ENCODE data around the gene BCS1L. TPM values are rescaled to one million over a fixed set of nuclear protein-coding genes. Genes with fewer than 3 reads are reported as not detected.

The BCS1L gene, protein sequence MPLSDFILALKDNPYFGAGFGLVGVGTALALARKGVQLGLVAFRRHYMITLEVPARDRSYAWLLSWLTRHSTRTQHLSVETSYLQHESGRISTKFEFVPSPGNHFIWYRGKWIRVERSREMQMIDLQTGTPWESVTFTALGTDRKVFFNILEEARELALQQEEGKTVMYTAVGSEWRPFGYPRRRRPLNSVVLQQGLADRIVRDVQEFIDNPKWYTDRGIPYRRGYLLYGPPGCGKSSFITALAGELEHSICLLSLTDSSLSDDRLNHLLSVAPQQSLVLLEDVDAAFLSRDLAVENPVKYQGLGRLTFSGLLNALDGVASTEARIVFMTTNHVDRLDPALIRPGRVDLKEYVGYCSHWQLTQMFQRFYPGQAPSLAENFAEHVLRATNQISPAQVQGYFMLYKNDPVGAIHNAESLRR
- polyA plus RNA-seq: 39.5 TPM
- long read RNA-seq, donor 1, partial matches to known transcripts: 0 of 2 reads
- long read RNA-seq, donor 1, other reads (novel, unspliced or antisense): 0 of 2 reads
- long read RNA-seq, donor 2, partial matches to known transcripts: 0 of 4 reads
- long read RNA-seq, donor 2, other reads (novel, unspliced or antisense): 0 of 4 reads
- long read RNA-seq, donor 3: 0 reads
- long read RNA-seq, donor 4, partial matches to known transcripts: 0 of 1 reads
- long read RNA-seq, donor 4, other reads (novel, unspliced or antisense): 0 of 1 reads
- long read RNA-seq, donor 5, partial matches to known transcripts: 0 of 2 reads
- long read RNA-seq, donor 5, other reads (novel, unspliced or antisense): 0 of 2 reads
- long read RNA-seq, donor 6, partial matches to known transcripts: 0 of 3 reads
- long read RNA-seq, donor 6, other reads (novel, unspliced or antisense): 0 of 3 reads
- long read RNA-seq, donor 7, partial matches to known transcripts: 0 of 1 reads
- long read RNA-seq, donor 7, other reads (novel, unspliced or antisense): 0 of 1 reads
- long read RNA-seq, donor 8, partial matches to known transcripts: 13 of 18 reads
- long read RNA-seq, donor 8, other reads (novel, unspliced or antisense): 0 of 18 reads
- long read RNA-seq, donor 9, partial matches to known transcripts: 8 of 12 reads
- long read RNA-seq, donor 9, other reads (novel, unspliced or antisense): 0 of 12 reads
- long read RNA-seq, donor 10, transcript BCS1L-201 (8 exons, 1,454 nt): major isoform, 5 of 7 reads
- long read RNA-seq, donor 10, partial matches to known transcripts: 0 of 7 reads
- long read RNA-seq, donor 10, other reads (novel, unspliced or antisense): 0 of 7 reads
- long read RNA-seq, donor 11: 0 reads

DNA sequence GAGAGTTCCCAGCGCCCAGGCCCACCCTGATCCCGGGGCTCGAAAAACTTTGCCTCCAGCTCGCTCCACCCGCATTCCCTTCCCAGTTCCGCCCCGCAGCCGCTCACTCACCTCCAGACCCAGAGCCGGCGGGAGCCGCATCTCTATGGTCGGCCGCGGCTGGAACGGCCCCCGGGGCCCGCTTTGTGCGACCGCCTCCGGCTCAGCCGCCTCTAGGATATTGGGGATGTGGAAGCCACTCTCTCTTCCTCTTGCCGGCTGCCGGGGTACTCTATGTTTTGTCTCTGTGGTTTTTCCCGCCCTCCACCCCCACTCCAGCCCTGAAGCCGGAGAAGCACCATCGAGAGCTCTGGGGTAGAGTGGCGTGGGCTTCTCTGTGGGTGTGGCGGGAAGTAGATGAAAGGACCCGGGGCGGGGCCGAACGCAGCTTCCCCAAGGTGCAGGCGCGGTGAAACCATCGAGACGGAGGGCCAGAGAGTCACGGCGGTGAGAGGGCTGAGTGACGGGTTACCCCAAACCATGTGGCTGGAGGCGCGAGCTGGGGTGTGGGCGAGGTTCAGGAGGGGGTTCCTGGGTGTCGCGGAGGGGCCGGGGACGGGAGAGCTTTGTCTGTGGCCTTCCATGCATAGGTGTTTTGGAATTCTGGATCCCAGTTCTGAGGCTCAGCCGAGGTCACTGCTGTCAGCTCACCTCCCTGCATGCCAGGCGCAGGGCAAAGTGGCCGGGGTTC is at the start of gene BCS1L, which contains the start of gene ZNF142:
Gene BCS1L, plus strand, starts transcription at position 426 of the 730 bp plus-strand sequence. CDS start 1,305 bp downstream, outside the sequence.
Gene ZNF142, minus strand, starts transcription at position 366 of the 730 bp plus-strand sequence. CDS start 3,194 bp downstream, outside the sequence.
- peak; percentile 83 to 95 for DNase-seq
- no peaks in the 10 kb centered on the region for H3K9me3 ChIP-seq (ENCODE audit: control insufficient read depth, low read depth, low read length)
- H3K27ac ChIP-seq (ENCODE audit: low read length): peak within 1 kb of the TSS; percentile 68
- peak within 1 kb of the TSS; percentile 85 for H3K4me3 ChIP-seq (ENCODE audit: low read length)
- no CpG with 5 or more reads among the region's 49 CpGs for WGBS (ENCODE audit: insufficient coverage, low lambda C conversion rate)
- peaks cover 48% of the 10 kb centered on the region for H3K36me3 ChIP-seq (ENCODE audit: control insufficient read depth, insufficient read depth, low read length)
- no peaks in the 10 kb centered on the region for H3K27me3 ChIP-seq (ENCODE audit: control insufficient read depth, insufficient read depth, low read length)
- H3K4me1 ChIP-seq (ENCODE audit: control insufficient read depth, insufficient read depth, low read length): no peaks in the 10 kb centered on the region

GRCh38 chr2:218615868-218616315 is 43.6 kb upstream of the BCS1L start:
- no peaks in the 10 kb centered on the region for H3K4me1 ChIP-seq (ENCODE audit: control insufficient read depth, insufficient read depth, low read length)
- peaks cover 2% of the 10 kb centered on the region for H3K27me3 ChIP-seq (ENCODE audit: control insufficient read depth, insufficient read depth, low read length)
- DNase-seq: peak; percentile 29 to 52
- no peaks in the 10 kb centered on the region for H3K36me3 ChIP-seq (ENCODE audit: control insufficient read depth, insufficient read depth, low read length)
- H3K27ac ChIP-seq (ENCODE audit: low read length): no peak overlapping the region
- WGBS (ENCODE audit: insufficient coverage, low lambda C conversion rate): 28% methylated on average over 2 of the region's 6 CpGs
- no peaks in the 10 kb centered on the region for H3K9me3 ChIP-seq (ENCODE audit: control insufficient read depth, low read depth, low read length)
- H3K4me3 ChIP-seq (ENCODE audit: low read length): no peak overlapping the region

DNA sequence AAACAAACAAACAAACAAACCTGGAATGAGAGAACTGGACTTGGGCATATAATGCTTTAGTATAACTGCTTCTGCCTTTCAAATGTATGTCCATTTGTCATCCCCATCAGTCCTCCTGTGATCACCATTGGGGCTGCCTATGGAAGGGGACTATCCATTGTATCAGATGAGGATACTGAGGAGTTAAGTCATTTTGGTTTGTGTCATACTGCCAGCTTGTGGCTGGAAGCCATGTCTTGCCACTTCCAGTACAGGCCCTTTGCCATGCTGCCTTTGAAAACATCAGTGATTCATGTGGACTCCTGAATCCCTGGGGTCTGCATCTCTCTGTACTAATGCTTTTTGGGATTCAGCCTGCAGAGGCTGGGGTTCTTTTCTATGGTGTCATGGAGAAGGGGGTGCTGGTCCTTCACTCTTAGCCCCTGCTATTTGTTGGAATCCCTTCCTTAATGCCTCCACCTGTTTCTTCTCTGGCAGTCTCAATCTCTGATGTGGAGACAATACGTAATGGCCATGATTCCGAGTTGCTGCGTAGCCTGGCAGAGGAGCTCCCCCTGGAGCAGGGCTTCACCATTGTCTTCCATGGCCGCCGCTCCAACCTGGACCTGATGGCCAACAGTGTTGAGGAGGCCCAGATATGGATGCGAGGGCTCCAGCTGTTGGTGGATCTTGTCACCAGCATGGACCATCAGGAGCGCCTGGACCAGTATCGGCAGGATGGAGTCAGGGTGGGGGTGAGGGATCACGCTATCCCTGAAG is 41.2 kb upstream of the BCS1L start:
- H3K4me3 ChIP-seq (ENCODE audit: low read length): no peak overlapping the region
- no peaks in the 10 kb centered on the region for H3K36me3 ChIP-seq (ENCODE audit: control insufficient read depth, insufficient read depth, low read length)
- no peak for DNase-seq
- no peaks in the 10 kb centered on the region for H3K4me1 ChIP-seq (ENCODE audit: control insufficient read depth, insufficient read depth, low read length)
- no peaks in the 10 kb centered on the region for H3K9me3 ChIP-seq (ENCODE audit: control insufficient read depth, low read depth, low read length)
- H3K27ac ChIP-seq (ENCODE audit: low read length): no peak overlapping the region
- no peaks in the 10 kb centered on the region for H3K27me3 ChIP-seq (ENCODE audit: control insufficient read depth, insufficient read depth, low read length)
- WGBS (ENCODE audit: insufficient coverage, low lambda C conversion rate): no CpG with 5 or more reads among the region's 9 CpGs

DNA sequence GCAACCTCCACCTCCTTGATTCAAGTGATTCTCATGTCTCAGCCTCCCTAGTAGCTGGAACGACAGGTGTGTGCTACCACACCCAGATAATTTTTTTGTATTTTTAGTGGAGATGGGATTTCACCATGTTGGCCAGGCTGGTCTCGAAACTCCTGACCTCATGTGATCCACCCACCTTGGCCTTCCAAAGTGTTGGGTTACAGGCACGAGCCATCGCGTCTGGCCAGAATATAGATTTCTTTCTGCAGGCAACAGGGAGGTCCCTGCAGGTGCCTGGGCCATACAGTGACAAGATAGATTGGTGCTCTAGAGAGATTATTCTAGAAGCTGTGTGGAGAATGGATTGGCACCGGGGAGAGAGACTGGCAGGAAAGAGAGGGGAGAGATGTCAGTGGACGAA is 38.5 kb upstream of the BCS1L start:
- Histone ChIP-seq H3K4me1 (ENCODE audit: control insufficient read depth, insufficient read depth, low read length) (no peaks in the 10 kb centered on the region), H3K27ac (ENCODE audit: low read length) (no peak overlapping the region), H3K36me3 (ENCODE audit: control insufficient read depth, insufficient read depth, low read length) (no peaks in the 10 kb centered on the region), H3K4me3 (ENCODE audit: low read length) (no peak overlapping the region), H3K9me3 (ENCODE audit: control insufficient read depth, low read depth, low read length) (no peaks in the 10 kb centered on the region), H3K27me3 (ENCODE audit: control insufficient read depth, insufficient read depth, low read length) (no peaks in the 10 kb centered on the region)
- no CpG with 5 or more reads among the region's 7 CpGs for WGBS (ENCODE audit: insufficient coverage, low lambda C conversion rate)
- no peak for DNase-seq

DNA sequence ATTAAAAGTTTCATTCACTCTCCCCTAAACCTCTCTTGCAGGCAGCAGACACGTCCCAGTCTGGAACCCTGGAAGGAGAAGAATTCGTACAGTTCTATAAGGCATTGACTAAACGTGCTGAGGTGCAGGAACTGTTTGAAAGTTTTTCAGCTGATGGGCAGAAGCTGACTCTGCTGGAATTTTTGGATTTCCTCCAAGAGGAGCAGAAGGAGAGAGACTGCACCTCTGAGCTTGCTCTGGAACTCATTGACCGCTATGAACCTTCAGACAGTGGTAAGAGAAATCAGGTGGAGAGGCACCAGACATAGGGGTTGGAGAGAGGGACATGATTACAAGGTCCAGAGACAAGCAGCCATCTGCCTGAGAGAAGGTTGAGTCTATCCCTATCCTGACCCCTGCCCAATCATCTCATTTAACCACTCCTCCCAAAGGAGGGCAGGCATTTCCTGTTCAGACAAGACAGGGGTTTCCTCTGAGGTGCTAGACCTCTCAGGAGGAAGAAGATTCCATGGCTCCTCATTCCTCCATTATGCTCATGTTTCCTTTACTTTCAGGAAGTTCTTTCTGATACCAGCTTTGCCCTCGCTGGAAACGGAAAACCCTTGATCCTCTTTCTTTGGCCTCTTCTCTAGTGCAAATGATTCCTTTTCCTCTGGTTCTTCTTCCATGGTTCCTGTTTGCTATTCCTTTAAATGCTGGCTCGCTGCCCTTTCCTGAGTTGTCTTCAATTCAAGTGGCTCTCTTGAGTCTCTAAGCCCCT is 36.7 kb upstream of the BCS1L start:
- Histone ChIP-seq H3K27ac (ENCODE audit: low read length) (no peak overlapping the region), H3K9me3 (ENCODE audit: control insufficient read depth, low read depth, low read length) (no peaks in the 10 kb centered on the region), H3K4me3 (ENCODE audit: low read length) (no peak overlapping the region), H3K36me3 (ENCODE audit: control insufficient read depth, insufficient read depth, low read length) (no peaks in the 10 kb centered on the region), H3K27me3 (ENCODE audit: control insufficient read depth, insufficient read depth, low read length) (no peaks in the 10 kb centered on the region), H3K4me1 (ENCODE audit: control insufficient read depth, insufficient read depth, low read length) (no peaks in the 10 kb centered on the region)
- DNase-seq: no peak
- 89% methylated on average over 4 of the region's 7 CpGs for WGBS (ENCODE audit: insufficient coverage, low lambda C conversion rate)

- H3K27ac ChIP-seq (ENCODE audit: low read length): no peak overlapping the region
- no peaks in the 10 kb centered on the region for H3K4me1 ChIP-seq (ENCODE audit: control insufficient read depth, insufficient read depth, low read length)
- H3K36me3 ChIP-seq (ENCODE audit: control insufficient read depth, insufficient read depth, low read length): no peaks in the 10 kb centered on the region
- no peak for DNase-seq
- H3K9me3 ChIP-seq (ENCODE audit: control insufficient read depth, low read depth, low read length): no peaks in the 10 kb centered on the region
- H3K27me3 ChIP-seq (ENCODE audit: control insufficient read depth, insufficient read depth, low read length): no peaks in the 10 kb centered on the region
- 71% methylated on average over 3 of the region's 3 CpGs for WGBS (ENCODE audit: insufficient coverage, low lambda C conversion rate)
- no peak overlapping the region for H3K4me3 ChIP-seq (ENCODE audit: low read length)
These were observed 36.1 kb upstream of the BCS1L start for GRCh38 chr2:218623366-218623705.

GRCh38 chr2:218626369-218626768 is 33.1 kb upstream of the BCS1L start:
- DNase-seq: no peak
- Histone ChIP-seq H3K27ac (ENCODE audit: low read length) (no peak overlapping the region), H3K4me1 (ENCODE audit: control insufficient read depth, insufficient read depth, low read length) (no peaks in the 10 kb centered on the region), H3K4me3 (ENCODE audit: low read length) (no peak overlapping the region), H3K36me3 (ENCODE audit: control insufficient read depth, insufficient read depth, low read length) (no peaks in the 10 kb centered on the region), H3K9me3 (ENCODE audit: control insufficient read depth, low read depth, low read length) (no peaks in the 10 kb centered on the region), H3K27me3 (ENCODE audit: control insufficient read depth, insufficient read depth, low read length) (no peaks in the 10 kb centered on the region)
- WGBS (ENCODE audit: insufficient coverage, low lambda C conversion rate): no CpG with 5 or more reads among the region's 4 CpGs

GRCh38 chr2:218627939-218628338 is 31.5 kb upstream of the BCS1L start:
- no peaks in the 10 kb centered on the region for H3K27me3 ChIP-seq (ENCODE audit: control insufficient read depth, insufficient read depth, low read length)
- no peak overlapping the region for H3K4me3 ChIP-seq (ENCODE audit: low read length)
- WGBS (ENCODE audit: insufficient coverage, low lambda C conversion rate): no CpG with 5 or more reads among the region's 4 CpGs
- H3K9me3 ChIP-seq (ENCODE audit: control insufficient read depth, low read depth, low read length): no peaks in the 10 kb centered on the region
- H3K36me3 ChIP-seq (ENCODE audit: control insufficient read depth, insufficient read depth, low read length): peaks cover 2% of the 10 kb centered on the region
- no peak for DNase-seq
- no peak overlapping the region for H3K27ac ChIP-seq (ENCODE audit: low read length)
- no peaks in the 10 kb centered on the region for H3K4me1 ChIP-seq (ENCODE audit: control insufficient read depth, insufficient read depth, low read length)

DNA sequence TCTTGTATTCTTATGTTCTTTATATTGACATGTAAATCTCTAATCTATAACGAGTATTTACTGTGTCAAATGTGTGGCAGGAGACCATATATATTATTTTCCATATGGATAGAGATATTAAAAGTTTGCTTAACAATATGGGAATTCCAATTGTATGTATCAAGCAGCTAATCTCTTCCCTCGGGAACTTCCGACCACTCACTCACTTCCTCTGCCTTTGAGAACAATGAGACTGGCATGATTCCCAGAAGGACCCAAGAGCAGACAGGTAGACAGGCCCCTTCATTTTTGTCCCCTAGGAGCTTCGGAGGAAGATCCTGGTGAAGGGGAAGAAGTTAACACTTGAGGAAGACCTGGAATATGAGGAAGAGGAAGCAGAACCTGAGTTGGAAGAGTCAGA is 27.6 kb upstream of the BCS1L start:
- Histone ChIP-seq H3K36me3 (ENCODE audit: control insufficient read depth, insufficient read depth, low read length) (peaks cover 28% of the 10 kb centered on the region), H3K9me3 (ENCODE audit: control insufficient read depth, low read depth, low read length) (no peaks in the 10 kb centered on the region), H3K4me1 (ENCODE audit: control insufficient read depth, insufficient read depth, low read length) (no peaks in the 10 kb centered on the region), H3K4me3 (ENCODE audit: low read length) (no peak overlapping the region), H3K27me3 (ENCODE audit: control insufficient read depth, insufficient read depth, low read length) (no peaks in the 10 kb centered on the region), H3K27ac (ENCODE audit: low read length) (no peak overlapping the region)
- no peak for DNase-seq
- whole genome bisulfite sequencing (ENCODE audit: insufficient coverage, low lambda C conversion rate): no CpG with 5 or more reads among the region's 4 CpGs

Data from large intestine (tissue), 12 donors.